ENCODE measurements around the gene CCDC81.

The CCDC81 gene

DNA sequence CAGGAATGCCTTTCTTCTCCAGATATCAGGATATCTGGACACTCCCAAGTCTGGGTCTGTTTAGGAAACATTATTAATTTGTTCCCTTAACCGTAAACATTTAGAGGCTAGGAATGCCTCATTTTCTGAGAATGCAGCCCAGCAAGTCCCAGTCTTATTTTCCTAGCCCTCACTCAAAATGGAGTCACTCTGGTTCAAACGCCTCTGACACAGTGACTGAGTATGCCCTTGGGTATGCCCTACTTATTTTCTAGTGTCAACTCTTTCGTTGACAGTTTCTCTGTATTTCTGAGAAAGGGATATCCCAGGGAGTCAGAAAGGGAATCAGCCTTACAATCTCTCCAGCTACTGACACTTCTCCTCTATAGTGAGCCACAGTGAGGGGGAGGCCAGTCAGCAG lies 16.0 kb upstream of the CCDC81 start:
- ChIA-PET POLR2A (no interaction called here), CTCF (interaction anchor here (0.7 kb wide), 1 partner anchor 126 kb away, joined by 3 read pairs; no protein-coding TSS in a partner anchor)
- no peak for TF ChIP-seq TARDBP (IDR thresholded peaks at IDR 0.05)
- TF ChIP-seq HDGF (IDR thresholded peaks at IDR 0.05; ENCODE audit: borderline replicate concordance): no peak
- no peak for TF ChIP-seq BHLHE40 (IDR thresholded peaks at IDR 0.05; ENCODE audit: borderline replicate concordance)
- TF ChIP-seq FOXM1 (IDR thresholded peaks at IDR 0.05; ENCODE audit: borderline replicate concordance): no peak
- no peak for DNase-seq (ENCODE audit: extremely low spot score)

DNA sequence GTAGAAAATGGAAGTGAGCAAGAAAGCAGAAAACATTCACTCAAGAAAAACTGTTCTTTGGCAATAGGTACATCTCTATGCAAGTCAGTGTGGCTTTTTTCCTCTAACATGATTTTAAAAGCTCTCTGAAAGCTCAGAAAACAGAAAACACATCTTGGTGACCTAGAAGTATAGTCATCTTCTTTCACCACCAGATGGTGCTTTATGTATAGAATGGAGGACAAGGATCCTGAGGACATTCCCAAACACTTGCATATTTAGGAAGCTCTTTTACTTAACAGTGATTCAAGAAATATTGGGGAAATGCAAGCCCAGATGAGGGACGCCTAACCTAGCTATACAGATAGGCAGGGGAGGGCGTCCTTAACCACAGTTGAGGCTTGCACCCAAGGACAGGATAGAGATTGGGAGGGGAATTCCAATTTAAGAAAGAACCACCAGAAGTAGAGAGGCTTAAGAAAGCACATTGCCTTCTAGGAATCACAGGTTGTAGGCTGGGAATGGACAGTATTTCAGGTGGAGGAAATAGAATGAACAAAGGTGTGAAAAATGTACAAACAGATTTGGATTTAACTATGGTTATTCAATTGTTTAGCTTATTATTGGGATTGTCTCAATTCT lies 13.8 kb upstream of the CCDC81 start:
- DNase-seq (ENCODE audit: extremely low spot score): peak; percentile 16
- ChIA-PET POLR2A (interaction anchor here (1.0 kb wide), 1 partner anchor 16 kb away, joined by 3 read pairs; no protein-coding TSS in a partner anchor), CTCF (interaction anchor here (0.5 to 1.1 kb wide), 7 partner anchors 9 to 441 kb away, joined by 3 to 6 read pairs (median 3); no protein-coding TSS in a partner anchor)
- TF ChIP-seq NFRKB (IDR thresholded peaks at IDR 0.05) (no peak), BHLHE40 (IDR thresholded peaks at IDR 0.05; ENCODE audit: borderline replicate concordance) (no peak), HDGF (IDR thresholded peaks at IDR 0.05; ENCODE audit: borderline replicate concordance) (no peak), L3MBTL2 (conservative IDR thresholded peaks at IDR 0.05) (no peak), CTBP1 (IDR thresholded peaks at IDR 0.05; ENCODE audit: borderline replicate concordance) (no peak), SP1 (IDR thresholded peaks at IDR 0.05) (no peak), LEF1 (IDR thresholded peaks at IDR 0.05; ENCODE audit: borderline replicate concordance) (no peak), SUZ12 (IDR thresholded peaks at IDR 0.05) (no peak), ZNF384 (IDR thresholded peaks at IDR 0.05) (no peak), ELF4 (IDR thresholded peaks at IDR 0.05) (no peak)

- CTCF ChIA-PET: interaction anchor here (0.7 kb wide), 1 partner anchor 23 kb away, joined by 3 read pairs; no protein-coding TSS in a partner anchor
- no peak for DNase-seq (ENCODE audit: extremely low spot score)
- no peak for TF ChIP-seq ZNF384 (IDR thresholded peaks at IDR 0.05)
- TF ChIP-seq FOXK2 (IDR thresholded peaks at IDR 0.05): no peak
- TF ChIP-seq ELF4 (IDR thresholded peaks at IDR 0.05): no peak
- POLR2A ChIA-PET: no interaction called here
Measured at GRCh38 chr11:86363424-86363823, 11.3 kb upstream of the CCDC81 start.

DNA sequence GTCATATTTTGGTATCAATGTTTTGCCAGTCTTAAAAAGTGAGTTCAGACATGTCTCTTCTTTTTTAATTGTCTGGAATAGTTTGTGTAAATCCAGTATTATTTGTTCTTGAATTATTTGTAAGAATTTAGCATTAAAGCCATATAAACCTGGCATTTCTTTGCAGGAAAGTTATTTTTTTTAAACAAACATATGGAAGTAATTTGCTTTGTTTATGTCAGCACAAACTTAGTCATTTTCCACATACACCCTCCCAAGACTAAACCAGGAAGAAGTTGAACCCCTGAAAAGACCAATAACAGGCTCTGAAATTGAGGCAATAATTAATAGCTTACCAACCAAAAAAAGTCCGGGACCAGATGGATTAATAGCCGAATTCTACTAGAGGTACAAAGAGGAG lies 9.1 kb upstream of the CCDC81 start:
- DNase-seq (ENCODE audit: extremely low spot score): no peak
- CTCF ChIA-PET: no interaction called here
- POLR2A ChIA-PET: no interaction called here
- TF ChIP-seq SP1 (IDR thresholded peaks at IDR 0.05): no peak
- TF ChIP-seq FOXA1 (IDR thresholded peaks at IDR 0.05): no peak
- TF ChIP-seq CTBP1 (IDR thresholded peaks at IDR 0.05; ENCODE audit: borderline replicate concordance): no peak
- no peak for TF ChIP-seq L3MBTL2 (conservative IDR thresholded peaks at IDR 0.05)
- no peak for TF ChIP-seq TARDBP (IDR thresholded peaks at IDR 0.05)
- TF ChIP-seq FOXM1 (IDR thresholded peaks at IDR 0.05; ENCODE audit: borderline replicate concordance): no peak
- TF ChIP-seq ZNF384 (IDR thresholded peaks at IDR 0.05): no peak

- POLR2A ChIA-PET: no interaction called here
- TF ChIP-seq FOXM1 (IDR thresholded peaks at IDR 0.05; ENCODE audit: borderline replicate concordance): no peak
- TF ChIP-seq ZNF384 (IDR thresholded peaks at IDR 0.05): no peak
- no peak for TF ChIP-seq SUZ12 (IDR thresholded peaks at IDR 0.05)
- TF ChIP-seq TARDBP (IDR thresholded peaks at IDR 0.05): no peak
- no peak for TF ChIP-seq PKNOX1 (IDR thresholded peaks at IDR 0.05)
- TF ChIP-seq CTBP1 (IDR thresholded peaks at IDR 0.05; ENCODE audit: borderline replicate concordance): no peak
- TF ChIP-seq HDGF (IDR thresholded peaks at IDR 0.05; ENCODE audit: borderline replicate concordance): no peak
- no peak for TF ChIP-seq FOXK2 (IDR thresholded peaks at IDR 0.05)
- TF ChIP-seq BHLHE40 (IDR thresholded peaks at IDR 0.05; ENCODE audit: borderline replicate concordance): no peak
- TF ChIP-seq ARNT (IDR thresholded peaks at IDR 0.05): no peak
- TF ChIP-seq SP1 (IDR thresholded peaks at IDR 0.05): no peak
- TF ChIP-seq FOXA1 (IDR thresholded peaks at IDR 0.05): no peak
- no peak for TF ChIP-seq L3MBTL2 (conservative IDR thresholded peaks at IDR 0.05)
- no peak for TF ChIP-seq NFRKB (IDR thresholded peaks at IDR 0.05)
- TF ChIP-seq ELF4 (IDR thresholded peaks at IDR 0.05): no peak
- no peak for TF ChIP-seq LEF1 (IDR thresholded peaks at IDR 0.05; ENCODE audit: borderline replicate concordance)
- CTCF ChIA-PET: no interaction called here
- DNase-seq (ENCODE audit: extremely low spot score): no peak
Measured at GRCh38 chr11:86369668-86370067, 5.0 kb upstream of the CCDC81 start.

- POLR2A ChIA-PET: no interaction called here
- TF ChIP-seq FOXA1 (IDR thresholded peaks at IDR 0.05): no peak
- TF ChIP-seq ARNT (IDR thresholded peaks at IDR 0.05): no peak
- no peak for TF ChIP-seq FOXK2 (IDR thresholded peaks at IDR 0.05)
- TF ChIP-seq BHLHE40 (IDR thresholded peaks at IDR 0.05; ENCODE audit: borderline replicate concordance): no peak
- TF ChIP-seq TARDBP (IDR thresholded peaks at IDR 0.05): no peak
- no peak for TF ChIP-seq NFRKB (IDR thresholded peaks at IDR 0.05)
- no peak for TF ChIP-seq SUZ12 (IDR thresholded peaks at IDR 0.05)
- TF ChIP-seq L3MBTL2 (conservative IDR thresholded peaks at IDR 0.05): no peak
- TF ChIP-seq CTBP1 (IDR thresholded peaks at IDR 0.05; ENCODE audit: borderline replicate concordance): no peak
- no peak for TF ChIP-seq SP1 (IDR thresholded peaks at IDR 0.05)
- no peak for TF ChIP-seq FOXM1 (IDR thresholded peaks at IDR 0.05; ENCODE audit: borderline replicate concordance)
- TF ChIP-seq ELF4 (IDR thresholded peaks at IDR 0.05): no peak
- no peak for TF ChIP-seq PKNOX1 (IDR thresholded peaks at IDR 0.05)
- TF ChIP-seq ZNF384 (IDR thresholded peaks at IDR 0.05): no peak
- no peak for TF ChIP-seq HDGF (IDR thresholded peaks at IDR 0.05; ENCODE audit: borderline replicate concordance)
- no peak for TF ChIP-seq LEF1 (IDR thresholded peaks at IDR 0.05; ENCODE audit: borderline replicate concordance)
- CTCF ChIA-PET: no interaction called here
- DNase-seq (ENCODE audit: extremely low spot score): no peak
Measured at GRCh38 chr11:86370171-86370570, 4.5 kb upstream of the CCDC81 start.
